HG03457 (cell line): ENCODE data around the gene SSRP1.
"Not testable (repeated sequence)": the region's sequence is repeated elsewhere in the genome, so short reads cannot be mapped to it uniquely, and the experiment has no call there.

Experiments
- ATAC-seq: cut with Tn5 transposase; IDR thresholded peaks from one replicate; pipeline ENCODE4 v1.9.1; 2021; ENCODE audit warnings: moderate number of reproducible peaks; ENCODE audit not compliant: unreplicated experiment

SSRP1 gene

GRCh38 chr11:57303280-57303989, 32.3 kb downstream of the SSRP1 start:
- no peak for ATAC-seq

- ATAC-seq, result no peak
Measured at GRCh38 chr11:57302489-57302888, 33.2 kb downstream of the SSRP1 start.

DNA sequence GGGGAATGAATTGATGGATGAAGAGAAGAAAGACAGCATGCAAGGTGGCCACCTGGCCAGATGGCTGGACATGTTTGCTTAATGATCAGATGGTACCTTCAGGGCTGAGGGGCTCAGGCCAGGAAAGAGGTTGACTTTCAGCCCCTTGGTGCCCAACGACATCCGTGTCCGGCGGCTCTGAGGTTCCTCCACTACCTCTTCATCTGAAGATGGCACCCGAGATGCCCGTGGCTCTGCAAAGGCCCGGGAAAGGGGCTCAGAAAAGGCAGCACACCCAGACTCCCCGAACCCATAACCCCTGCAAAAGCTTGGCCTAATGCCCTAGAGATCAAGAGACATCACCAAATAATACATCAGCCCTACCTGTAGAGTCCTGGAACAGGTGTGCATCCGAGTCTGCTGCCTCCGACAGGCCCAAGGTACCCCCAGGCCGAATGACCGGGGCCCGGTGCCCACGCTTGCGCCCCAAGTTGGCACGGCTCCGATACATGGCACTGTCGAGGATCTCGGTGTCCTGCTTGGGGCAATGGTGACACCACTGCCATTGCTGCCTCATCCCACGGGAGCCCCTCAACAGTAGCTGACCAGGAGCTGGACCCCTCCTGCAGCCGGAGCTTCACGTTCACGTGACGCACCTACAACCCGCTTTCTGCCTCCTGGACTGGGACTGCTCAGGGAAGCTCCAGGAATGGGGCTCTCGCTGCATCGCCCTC, 33.8 kb downstream of the SSRP1 start:
- ATAC-seq, result no peak

DNA sequence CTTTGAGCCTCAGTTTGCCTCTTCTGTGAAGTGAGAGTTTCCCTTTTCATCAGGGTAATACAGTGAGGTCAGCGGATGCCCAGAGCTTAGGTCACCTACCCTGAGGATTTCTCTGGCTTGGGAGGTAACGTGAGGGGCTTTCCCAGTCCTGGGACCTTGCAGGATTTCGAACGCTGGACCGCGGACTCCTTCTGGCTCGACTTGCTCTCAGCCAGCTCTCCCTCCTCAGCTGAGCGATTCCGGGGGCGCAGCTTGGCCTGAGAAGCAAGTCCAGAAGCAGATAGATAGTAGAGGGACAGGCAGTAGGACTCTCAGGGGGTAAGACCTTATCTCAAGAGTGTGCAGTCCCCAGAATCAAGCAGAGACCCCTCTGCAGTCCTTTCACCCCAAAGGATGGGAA, 34.9 kb downstream of the SSRP1 start:
- no peak for ATAC-seq

- ATAC-seq, result no peak
Measured at GRCh38 chr11:57299150-57299737, 36.4 kb downstream of the SSRP1 start.

- ATAC-seq, result no peak
Measured at GRCh38 chr11:57297221-57297620, 38.5 kb downstream of the SSRP1 start.

DNA sequence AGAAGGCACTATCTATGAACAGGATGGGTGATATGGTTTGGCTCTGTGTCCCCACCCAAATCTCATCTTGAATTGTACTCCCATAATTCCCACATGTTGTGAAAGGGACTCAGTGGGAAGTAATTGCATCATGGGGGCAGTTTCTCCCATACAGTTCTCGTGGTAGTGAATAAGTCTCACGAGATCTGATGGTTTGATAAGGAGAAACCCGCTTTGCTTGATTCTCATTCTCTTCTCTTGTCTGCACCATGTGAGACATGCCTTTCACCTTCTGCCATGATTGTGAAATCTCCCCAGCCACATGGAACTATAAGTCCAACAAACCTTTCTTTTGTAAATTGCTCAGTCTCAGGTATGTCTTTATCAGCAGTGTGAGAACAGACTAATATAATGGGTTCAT, 39.5 kb downstream of the SSRP1 start:
- ATAC-seq, result not testable (repeated sequence)

DNA sequence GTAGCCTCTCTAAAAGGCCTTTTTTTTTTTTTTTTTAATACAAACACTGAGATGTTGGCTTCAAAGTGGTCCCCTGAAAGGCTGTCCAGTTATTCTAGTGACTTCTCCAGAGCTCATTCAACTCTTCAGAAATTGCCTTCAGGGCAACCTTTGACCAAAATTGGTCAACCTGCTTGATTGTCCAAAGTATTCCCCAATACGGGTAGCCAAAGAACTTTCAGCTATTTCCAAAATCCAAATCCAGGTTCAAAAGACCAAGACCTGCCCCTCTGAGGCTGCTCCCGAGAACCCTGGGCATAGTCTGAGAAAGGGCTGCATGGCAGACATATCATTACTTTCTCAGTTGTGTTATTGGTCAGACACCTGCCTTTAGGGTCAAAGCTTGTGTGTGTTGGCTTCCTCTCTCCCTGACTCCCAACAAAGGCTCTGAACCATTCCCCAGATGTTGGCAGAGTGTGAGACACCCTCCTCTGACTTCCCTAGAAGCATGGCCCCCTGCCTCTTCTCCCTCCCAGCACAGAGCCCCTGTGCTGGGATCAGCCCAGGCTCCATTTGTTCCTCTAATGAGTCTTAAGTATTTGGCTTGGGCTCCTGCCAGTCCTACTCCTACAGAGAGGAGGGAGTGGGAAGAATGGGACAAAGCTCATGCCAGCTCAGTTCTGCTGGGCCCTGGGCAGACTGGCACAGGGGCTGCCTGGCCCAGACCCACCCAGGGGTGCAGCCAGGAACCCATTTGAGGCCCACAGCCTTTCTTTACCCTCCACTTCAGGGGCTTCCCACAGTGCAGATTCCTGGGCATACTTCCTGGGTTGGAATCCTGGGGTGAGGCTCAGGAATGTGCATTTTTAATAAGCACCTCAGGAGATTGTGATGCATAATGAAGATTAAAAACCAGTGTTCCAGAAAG, 41.2 kb downstream of the SSRP1 start:
- no peak for ATAC-seq

GRCh38 chr11:57290288-57290687, 45.4 kb downstream of the SSRP1 start:
- no peak for ATAC-seq

- no peak for ATAC-seq
Measured at GRCh38 chr11:57288771-57289579, 46.7 kb downstream of the SSRP1 start.

- ATAC-seq, result no peak
Measured at GRCh38 chr11:57287884-57288283, 47.8 kb downstream of the SSRP1 start.

DNA sequence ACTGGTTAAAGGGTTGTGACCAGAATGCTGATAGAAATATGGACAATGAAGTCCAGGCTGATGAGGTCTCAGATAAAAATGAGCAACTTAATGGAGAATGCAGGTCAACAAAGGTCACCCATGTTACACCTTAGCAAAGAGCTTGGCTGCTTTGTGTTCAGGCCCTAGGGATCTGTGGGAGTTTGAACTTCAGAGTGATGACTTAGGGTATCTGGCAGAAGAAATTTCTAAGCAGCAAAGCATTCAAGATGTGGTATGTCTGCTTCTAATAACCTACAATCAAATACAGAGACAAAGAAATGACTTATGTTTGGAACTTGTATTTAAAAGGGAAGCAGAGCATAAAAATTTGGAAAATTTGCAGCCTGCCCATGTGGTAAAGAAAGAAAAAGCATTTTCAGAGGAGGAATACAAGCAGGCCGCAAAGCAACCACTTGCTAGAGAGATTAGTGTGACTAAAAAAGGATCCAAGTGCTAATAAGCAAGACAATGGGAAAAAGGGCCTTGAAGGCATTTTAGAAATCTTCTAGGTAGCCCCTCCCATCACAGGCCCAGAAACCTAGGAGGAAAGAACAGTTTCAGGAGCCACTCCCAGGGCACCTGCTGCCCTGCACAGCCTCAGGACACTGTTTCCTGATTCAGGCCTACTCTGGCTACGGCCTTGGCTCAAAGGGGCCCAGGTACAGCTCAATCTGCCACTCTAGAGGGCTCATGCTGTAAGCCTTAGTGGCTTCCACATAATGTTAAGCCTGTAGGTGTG, 52.3 kb downstream of the SSRP1 start:
- no peak for ATAC-seq

- ATAC-seq, result not testable (repeated sequence)
Measured at GRCh38 chr11:57281546-57281945, 54.1 kb downstream of the SSRP1 start.

DNA sequence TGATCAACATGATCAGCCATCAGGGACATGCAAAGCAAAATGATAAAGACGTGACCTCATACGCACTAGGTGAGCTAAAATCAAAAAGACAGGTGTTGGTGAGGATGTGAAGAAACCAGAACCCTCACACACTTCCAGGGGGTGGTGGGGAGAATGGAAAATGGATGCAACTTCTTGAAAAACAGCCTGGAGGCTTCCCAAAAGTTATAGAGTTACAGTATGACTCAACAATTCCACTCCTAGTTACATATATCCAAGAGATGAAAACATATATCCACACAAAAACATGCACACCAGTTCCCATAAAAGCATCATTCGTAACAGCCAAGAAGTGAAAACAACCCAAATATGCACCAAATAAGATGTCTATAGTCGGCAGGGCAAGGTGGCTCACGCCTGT, 56.6 kb downstream of the SSRP1 start:
- no peak for ATAC-seq

DNA sequence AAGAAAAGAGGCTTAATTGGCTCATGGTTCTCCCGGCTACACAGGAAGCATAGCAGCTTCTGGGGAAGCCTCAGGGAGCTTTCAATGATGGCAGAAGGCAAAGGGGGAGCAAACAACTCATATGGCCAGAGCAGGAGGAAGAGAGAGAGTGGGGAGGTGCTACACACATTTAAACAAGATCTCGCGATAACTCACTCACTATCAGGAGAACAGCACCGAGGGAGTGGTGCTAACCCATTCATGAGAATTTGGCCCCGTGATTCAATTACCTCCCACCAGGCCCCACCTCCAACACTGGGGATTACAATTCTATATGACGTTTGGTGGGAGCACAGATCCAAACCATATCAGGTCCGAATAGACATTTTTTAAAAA, 57.0 kb downstream of the SSRP1 start:
- ATAC-seq, result no peak

DNA sequence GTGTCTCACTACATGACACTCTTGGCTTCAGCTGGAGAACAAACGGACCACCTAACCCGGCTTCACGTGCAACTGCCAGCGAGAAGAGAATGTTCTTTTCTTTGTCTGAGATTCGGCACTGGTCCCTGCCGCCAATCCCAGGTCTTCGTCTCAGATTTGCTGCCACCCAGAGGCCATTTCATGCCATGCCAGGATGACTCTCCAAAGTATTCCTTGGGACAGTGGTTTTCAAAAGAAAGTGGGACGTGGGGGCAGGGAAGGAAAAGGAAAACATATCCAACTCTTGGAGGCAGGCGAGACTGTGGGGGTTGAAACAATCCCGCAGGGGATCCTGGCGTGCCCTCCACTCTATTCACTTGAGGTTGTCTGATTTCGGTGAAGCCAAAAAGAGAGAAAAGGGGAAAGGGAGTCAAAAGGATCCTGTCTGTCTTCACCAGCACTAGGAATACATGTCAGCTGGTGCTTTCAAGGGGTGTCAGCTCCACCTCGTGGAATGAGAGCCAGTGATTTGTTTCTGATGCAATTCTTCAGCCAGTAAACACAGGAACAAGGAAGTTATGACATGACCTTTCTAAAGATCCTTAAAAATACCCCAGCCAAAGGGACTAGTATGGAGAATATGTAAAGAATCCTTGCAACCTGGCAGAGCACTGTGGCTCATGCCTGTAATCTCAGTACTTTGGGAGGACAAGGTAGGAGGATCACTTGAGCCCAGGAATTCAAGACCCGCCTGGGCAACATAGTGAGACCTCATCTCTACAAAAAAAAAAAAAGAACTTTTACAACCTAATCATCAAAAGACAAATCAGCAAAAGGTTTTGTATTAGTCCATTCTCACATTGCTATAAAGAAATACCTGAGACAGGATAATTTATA, 57.6 kb downstream of the SSRP1 start:
- no peak for ATAC-seq

DNA sequence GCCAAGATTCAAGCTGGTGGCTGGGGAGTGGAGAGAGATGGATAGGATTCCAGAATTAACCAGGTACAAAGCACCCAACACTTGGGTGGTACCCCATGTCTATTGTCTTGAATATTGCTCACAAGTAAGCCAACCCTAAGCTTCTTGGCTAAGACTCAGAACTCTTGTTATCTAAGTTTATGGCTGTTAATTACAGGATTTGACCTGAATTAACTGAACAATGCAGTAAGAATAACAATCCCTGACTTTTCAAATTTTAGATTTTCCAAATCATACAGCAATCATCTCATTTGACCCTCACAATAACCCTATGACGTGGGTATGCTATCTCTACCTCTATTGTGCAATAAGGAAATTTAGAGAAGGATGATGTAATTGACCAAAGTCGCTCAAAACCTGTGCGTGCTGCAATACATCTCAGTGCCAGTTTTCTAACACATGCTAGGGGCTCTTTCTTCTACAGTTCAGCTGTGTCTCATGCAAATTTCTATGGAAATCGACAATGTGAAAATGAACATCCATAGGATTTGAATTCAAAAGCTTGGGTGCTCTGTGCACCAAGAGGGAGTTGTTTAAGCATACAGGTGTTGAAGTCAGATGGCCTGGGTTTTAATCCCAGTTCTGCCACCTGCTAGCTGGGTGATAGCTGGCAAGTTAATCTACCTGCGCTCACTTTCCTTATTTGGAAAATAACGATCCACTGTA, 58.6 kb downstream of the SSRP1 start:
- ATAC-seq, result no peak
